Retina (tissue), 1 donor: Measurements from ENCODE around the gene ATAD2B.
"Not testable (repeated sequence)": the region's sequence is repeated elsewhere in the genome, so short reads cannot be mapped to it uniquely, and the experiment has no call there.

Experiments
- DNase-seq: peaks from one replicate; pipeline ENCODE4 v3.0.0-alpha.2; 2016

Gene ATAD2B

GRCh38 chr2:23926750-23927571 is at the start of gene ATAD2B:
Gene ATAD2B, minus strand, starts transcription at chr2:23927123. Its CDS starts 353 bp downstream, at chr2:23926770.
- DNase-seq: peak; percentile 99

DNA sequence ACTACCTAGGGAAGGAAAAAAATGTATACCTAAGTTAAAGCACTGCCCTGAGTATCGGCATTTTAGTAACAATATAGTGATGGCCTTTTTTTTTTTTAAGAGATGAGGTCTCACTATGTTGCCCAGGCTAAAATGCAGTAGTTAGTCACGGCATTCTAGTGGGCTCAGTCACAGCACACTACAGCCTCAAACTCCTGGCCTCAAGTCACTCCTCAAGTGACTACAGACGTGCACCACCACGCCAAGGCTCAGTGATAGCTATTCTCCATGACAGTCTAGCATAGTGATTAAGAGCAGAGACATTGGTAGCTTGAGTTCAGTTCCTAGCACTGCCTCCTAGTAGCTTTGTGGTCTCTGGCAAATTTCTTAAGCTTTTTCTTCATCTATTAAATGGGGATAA is 40.9 kb upstream of the ATAD2B start:
- no peak for DNase-seq

- no peak for DNase-seq
Observed at GRCh38 chr2:23954325-23955014, 27.5 kb upstream of the ATAD2B start.

DNA sequence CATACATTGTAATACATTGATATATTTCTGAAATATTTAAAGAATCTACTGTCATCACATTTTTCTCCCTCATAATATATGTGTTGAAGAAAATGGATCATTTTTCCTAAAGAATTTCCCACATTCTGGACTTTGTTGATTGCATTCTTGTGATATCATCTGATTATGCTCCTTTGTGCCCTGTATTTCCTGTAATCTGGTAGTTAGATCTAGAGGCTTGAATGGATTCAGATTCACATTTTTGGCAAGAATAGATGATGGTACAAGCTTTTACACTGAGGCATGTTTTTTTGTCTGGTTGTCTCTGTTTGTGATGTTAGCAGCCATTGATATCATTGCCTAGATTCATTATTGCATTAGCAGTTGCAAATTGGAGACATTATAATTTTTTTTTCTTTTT is 26.7 kb upstream of the ATAD2B start:
- no peak for DNase-seq

DNA sequence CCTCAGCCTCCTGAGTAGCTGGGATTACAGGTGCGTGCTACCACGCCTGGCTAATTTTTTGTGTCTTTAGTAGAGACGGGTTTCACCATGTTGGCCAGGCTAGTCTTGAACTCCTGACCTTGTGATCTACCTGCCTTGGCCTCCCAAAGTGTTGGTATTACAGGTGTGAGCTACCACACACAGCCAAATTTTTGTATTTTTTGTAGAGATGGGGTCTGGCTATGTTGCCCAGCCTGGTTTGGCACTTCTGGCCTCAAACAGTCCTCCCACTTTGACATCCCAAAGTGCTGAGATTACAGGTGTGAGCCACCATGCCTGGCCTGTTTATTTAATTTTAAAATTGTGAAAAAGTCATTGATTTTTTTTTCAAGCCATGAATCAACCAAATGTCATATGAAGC is 25.6 kb upstream of the ATAD2B start:
- not testable (repeated sequence) for DNase-seq

DNA sequence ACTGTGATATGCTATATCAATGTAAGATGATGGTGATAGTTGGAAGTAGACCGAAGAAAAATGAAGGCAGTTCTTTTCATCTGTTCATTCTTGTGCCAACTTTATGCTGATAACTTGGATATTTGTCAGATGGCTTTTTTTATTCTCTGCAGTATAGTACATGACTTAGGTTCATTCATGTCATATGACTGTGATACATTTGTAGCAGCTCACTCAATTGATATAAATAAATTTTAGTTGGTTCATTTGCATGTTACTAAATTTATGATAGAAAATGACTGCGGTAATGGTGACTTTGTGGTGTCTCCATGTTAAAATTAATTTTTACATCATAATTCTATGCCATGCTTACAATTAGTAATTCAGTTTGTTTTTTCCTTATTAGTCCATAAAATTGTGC is 20.4 kb upstream of the ATAD2B start:
- DNase-seq: no peak

- DNase-seq: no peak
Observed at GRCh38 chr2:23944976-23945375, 18.1 kb upstream of the ATAD2B start.

- no peak for DNase-seq
Observed at GRCh38 chr2:23944527-23944926, 17.6 kb upstream of the ATAD2B start.

DNA sequence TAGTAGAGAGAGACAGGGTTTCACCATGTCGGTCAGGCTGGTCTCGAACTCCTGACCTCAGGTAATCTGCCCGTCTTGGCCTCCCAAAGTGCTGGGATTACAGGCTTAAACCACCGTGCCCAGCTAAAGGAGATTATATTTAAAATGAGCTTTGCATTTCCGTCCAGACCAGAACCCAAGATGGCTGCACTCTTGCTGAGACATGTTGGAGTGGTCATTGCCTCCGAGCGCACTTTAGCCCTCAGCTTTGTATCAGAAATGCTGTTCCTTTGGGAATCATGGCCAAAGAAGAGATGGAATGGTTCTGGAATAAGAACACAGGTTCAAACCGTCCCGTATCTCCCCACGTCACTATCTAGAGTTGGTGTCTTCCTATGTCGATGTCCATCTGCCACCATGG is 16.7 kb upstream of the ATAD2B start:
- no peak for DNase-seq

- no peak for DNase-seq
Observed at GRCh38 chr2:23941644-23942043, 14.7 kb upstream of the ATAD2B start.

DNA sequence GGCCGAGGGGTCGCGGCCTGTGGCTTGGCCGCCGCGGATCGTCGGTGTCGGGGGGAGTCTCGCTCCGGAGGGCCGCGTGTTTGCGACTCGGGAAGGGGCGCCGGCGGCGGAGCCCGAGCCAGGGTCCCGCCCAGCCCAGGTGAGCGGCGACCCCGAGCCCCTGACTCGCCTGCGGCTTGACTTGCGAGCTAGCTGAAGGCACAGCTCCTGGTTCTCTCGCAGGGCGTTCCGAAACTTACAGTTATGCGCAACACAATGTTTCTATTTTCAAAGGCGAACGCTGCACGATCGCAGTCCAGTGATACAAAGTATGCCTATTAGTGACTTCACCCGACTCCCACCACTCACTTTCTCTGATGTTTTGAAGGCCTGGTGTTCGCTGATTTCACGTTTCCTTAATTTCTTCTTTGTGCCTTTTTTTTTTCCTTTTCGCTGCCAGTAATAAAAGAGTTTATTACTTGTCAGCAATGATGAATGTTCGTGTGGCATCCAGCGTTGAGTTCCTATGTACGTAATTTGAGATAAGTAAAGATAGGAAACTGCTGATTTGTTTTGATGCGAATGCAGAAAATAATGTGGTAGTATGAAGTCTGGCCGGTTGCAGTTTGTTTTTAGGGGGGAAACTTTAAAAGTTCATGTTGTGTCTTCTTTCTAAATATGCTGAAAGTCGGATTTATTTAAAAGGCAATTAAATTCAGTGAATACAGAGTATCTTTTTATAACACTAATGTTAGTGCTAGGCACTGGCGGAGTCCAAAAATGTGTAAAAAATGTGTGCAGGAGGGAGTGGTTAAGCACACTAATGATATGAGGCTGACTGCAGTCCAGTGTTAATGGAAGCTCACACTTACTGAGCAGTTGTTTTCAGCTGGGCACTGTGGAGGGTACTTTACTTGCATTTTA is 14.0 kb upstream of the ATAD2B start:
- peak; percentile 86 for DNase-seq

DNA sequence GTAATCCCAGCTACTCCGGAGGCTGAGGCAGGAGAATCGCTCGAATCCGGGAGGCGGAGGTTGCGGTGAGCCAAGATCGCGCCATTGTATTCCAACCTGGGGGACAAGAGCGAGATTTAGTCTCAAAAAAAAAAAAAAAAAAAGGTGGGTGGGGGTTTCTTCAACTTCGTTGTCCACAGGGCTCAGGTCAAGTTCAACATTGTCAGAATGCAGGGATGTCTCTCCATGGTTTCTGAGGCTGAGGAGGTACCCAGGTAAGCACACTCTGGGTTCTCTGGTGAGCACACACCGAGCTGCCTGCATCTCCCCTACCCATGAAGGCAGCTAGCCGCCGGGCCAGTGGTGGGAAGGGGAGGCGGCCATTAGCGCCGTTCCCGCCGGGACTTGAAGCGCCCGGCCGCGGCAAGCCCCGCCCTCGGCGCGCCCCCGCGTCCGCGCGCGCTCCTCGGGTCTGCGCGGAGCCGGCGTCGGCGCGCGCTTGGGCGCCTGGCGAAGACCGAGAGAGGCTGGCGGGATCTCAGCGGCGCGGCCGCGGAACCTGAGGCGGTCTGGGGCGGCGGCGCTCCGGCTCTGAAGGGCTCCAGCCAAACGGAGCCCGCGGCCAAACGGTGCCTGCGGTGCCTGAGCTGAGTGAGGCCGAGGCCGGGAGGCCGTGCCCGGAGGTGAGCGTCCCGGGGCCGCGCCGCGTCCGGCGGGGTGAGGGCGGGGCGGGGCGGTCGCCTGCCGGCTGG is 13.2 kb upstream of the ATAD2B start, which contains the start of gene UBXN2A:
UBXN2A (plus strand) TSS at position 477 of the 731 bp plus-strand sequence. CDS start 17,852 bp downstream, outside the sequence.
- peak; percentile 93 for DNase-seq

DNA sequence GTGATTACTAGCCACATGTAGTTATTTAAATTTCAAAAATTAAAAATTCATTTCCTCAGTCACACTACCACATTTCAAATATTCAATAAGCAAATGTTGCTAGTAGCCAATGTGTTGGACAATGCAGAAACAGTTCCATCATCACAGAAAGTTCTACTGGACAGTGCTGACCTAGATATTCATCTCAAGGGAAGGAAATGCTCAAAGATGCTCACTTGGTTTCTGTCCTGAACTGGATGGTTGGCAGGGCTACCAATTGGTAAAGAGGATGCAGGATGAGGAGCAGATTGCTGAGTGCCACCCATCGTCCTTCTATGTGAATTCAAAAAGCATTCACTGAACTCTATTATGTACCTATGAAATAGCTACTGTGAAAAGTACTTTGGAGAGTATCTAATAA is 7.3 kb upstream of the ATAD2B start:
- no peak for DNase-seq

- no peak for DNase-seq
Observed at GRCh38 chr2:23926290-23926749, 603 bp downstream of the ATAD2B start.

DNA sequence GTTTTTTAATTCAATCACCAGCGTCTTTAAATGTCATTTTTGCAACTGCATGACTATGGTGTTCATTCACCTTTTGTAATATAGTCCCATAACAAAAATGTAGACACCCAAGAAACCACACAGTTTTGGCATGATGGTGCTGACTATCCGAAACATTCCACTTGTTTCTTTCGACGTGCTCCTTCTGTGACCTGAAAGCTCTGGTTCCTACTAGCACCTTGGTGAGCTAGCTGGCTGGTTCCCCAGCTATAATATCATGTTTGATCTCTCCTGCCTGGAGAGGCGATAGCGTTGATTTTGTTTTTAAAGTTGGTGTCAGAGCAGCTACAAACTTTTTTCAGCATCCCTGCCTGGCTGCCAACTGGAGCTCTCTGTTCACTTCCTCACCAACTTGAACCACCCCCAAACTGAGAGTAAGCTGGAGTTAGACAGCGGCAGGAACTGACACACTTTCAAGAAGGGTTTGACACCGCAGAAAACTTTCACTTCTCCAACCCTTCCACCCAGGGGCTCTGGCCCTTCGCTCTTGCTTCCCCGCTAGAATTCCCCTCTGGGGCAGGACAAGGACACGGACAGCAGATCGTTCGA is 1.1 kb downstream of the ATAD2B start:
- no peak for DNase-seq

DNA sequence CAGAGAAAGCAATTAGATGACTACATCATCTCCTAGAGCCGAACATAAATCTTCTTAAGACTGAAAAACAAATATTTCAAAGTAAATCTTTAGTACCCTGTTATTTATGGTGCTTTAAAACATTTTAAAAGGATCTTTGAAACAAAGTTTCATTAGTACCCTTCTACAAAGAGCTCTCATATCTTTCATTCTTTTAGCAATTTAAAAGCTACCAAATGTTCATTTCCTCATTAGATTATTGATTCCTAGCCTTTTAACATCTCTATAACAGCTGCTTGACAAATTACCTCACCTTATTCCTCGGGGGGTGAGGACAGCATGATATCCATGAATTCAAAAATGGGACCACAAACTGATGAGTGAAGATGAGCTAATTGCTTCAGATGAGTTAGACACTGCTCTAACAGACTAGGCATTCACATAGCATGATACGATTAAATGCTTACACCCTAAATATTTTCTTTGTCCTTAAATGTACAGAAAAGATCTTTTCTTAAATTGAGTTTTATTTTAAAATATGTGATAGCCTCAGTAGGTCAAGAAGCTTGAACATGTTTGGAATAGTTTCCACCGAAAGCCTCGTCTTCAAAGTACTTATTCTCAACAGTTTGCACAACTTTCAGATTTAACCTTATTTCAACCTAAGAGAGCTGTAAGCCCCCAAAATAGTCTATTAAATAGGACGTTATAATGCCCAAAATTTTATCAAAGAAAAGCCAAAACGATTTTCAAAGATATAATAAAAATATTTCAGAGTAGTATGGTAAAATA is 2.1 kb downstream of the ATAD2B start:
- DNase-seq: no peak

DNA sequence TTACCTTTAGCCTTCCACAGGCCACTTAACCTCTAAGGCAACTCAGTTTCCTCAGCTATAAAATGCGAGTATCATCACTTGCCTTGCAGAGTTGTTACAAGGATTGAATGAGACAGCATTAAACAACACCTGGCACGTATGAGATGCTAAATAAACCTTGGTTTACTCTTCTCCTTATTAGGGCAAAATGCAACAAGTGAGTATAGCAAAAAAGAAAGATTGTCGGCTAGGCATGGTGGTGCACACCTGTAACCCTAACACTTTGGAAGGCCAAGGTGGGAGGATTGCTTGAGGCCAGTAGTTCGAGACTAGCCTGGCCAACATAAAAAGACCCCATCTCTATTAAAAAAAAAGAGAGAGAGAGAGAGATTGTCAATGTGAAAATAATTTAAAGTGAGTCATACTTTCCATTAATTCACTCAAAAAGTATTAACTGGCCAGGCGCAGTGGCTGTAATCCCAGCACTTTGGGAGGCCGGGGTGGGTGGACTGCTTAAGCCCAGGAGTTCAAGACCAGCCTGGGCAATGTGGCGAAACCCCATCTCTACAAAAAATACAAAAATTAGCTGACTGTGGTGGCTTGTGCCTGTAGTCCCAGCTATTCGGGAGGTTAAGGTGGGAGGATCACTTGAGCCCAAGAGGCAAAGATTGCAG is 8.0 kb downstream of the ATAD2B start:
- DNase-seq: no peak

DNA sequence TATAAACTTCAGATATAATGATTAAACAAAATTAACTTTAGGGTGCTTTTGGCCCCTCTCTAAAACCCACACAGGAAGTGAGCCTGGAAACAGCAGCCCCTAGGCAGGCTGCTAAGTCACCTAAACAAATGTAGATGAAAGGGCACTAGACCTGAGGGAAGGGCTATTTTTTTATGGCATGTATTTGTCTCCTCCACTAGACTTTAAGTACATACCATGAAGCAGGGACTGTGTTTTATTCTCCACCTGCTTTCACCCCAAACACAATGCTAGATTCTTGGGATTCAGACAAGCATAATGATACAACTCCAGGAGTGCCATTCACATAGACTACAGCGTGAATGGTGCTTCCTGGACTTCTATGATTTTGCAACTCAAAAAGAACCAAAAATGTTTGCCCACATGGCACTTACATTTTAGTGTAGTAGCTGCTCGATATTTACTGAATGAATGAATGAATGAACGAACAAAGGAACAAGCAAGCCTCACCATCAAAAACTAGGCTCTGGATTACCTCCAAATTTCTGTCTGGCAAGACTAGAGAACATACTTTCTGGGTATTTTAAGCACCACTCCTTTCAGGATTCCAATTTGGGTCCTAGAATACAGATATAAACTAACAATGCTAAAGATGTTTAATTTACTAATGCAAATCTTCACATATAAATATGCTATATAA is 10.1 kb downstream of the ATAD2B start:
- no peak for DNase-seq

DNA sequence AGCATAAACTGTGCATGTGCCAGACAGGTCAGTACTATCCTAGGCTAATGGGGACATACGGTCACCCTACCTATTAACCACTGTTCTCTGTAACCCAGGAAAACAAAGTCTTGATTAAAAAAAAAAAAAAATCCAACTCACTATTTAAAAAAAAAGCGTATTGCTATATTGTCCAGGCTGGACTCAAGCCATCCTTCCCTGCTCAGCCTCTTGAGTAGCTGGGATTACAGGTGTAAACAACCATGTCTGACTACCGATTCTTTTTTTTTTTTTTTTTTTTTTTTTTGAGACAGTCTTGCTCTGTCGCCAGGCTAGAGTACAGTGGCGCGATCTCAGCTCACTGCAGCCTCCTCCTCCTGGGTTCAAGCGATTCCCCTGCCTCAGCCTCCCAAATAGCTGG is 11.6 kb downstream of the ATAD2B start:
- no peak for DNase-seq

DNA sequence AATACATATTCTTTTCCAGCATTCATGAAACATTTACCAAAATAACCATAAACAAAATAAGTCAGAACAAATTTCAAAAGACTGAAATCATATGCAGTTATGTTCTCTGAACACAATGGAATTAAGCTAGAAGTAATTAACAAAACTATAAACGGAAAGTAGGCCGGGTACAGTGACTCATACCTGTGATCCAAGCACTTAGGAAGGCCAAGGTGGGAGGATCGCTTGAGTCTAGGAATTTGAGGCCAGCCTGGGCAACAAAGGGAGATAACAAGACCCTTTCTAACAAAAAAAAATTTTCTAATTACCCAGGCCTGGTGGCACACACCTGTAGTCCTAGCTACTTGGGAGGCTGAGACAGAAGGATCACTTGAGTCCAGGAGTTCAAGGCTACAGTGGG is 14.9 kb downstream of the ATAD2B start:
- no peak for DNase-seq
